Adipocyte (in vitro differentiated cells): ENCODE results near the gene SARDH.

ENCODE experiments used
- DNase-seq: peaks from one replicate; pipeline ENCODE4 v3.0.0-alpha.2; 2015; ENCODE audit warnings: low read depth
- H3K27me3 ChIP-seq: replicated peaks from 2 replicates; pipeline ENCODE4 v1.7.0; 2013; ENCODE audit warnings: mild to moderate bottlenecking, low read length, moderate library complexity; ENCODE audit not compliant: control insufficient read depth, insufficient read depth
- H3K36me3 ChIP-seq: 2 replicates; pipeline ENCODE4 v1.7.0; 2013; ENCODE audit warnings: low read length, mild to moderate bottlenecking, moderate library complexity; ENCODE audit not compliant: control insufficient read depth, insufficient read depth, severe bottlenecking
- H3K4me1 ChIP-seq: 2 replicates; pipeline ENCODE4 v1.7.0; 2013; ENCODE audit warnings: mild to moderate bottlenecking, low read length, moderate library complexity; ENCODE audit not compliant: control insufficient read depth, insufficient read depth
- H3K4me3 ChIP-seq: 2 replicates; pipeline ENCODE4 v1.7.0; 2013; ENCODE audit warnings: mild to moderate bottlenecking, low read length, moderate library complexity
- H3K9ac ChIP-seq: 2 replicates; pipeline ENCODE4 v1.7.0; 2013; ENCODE audit warnings: mild to moderate bottlenecking, low read length, moderate library complexity
- H3K9me3 ChIP-seq: 2 replicates; pipeline ENCODE4 v1.7.0; 2013; ENCODE audit warnings: mild to moderate bottlenecking, low read length, moderate library complexity; ENCODE audit not compliant: control insufficient read depth

SARDH gene

DNA sequence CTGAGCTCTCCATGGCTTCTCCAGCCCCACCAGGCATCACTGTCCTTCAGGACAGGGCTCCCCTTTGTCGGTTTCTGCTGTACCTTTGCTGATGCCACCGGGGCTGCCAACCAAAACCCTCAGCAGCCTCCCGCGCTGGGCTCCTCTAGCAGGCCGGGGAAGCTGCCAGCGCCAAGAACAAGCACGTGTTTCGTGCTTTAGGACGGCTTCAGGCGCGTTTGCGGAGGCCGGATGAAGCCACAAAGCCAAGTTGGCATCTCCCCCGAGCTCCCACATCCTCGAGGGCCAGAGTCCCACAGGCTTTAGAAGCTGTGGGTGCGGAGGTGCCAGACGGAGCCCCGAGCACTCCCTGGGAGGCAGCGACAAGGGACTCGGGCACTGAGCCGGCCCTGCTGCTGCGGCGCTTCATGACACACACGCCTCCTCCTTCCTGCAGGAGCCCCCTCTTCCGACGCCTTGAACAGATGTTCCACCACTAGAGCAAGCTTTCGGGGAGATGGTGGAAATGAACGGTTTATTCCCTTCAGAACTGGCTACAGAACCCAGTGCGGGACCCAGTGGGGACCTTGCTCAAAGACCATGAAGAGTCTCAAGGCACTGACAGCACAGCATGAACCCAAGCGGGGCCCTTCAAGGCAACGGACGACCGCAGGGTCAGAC is 36.7 kb downstream of the SARDH start:
- no peaks in the 10 kb centered on the region for H3K36me3 ChIP-seq
- peaks cover 5% of the 10 kb centered on the region for H3K9me3 ChIP-seq
- peaks cover 10% of the 10 kb centered on the region for H3K4me1 ChIP-seq
- H3K9ac ChIP-seq, result no peak overlapping the region
- H3K27me3 ChIP-seq, result peaks cover 7% of the 10 kb centered on the region
- DNase-seq, result no peak
- H3K4me3 ChIP-seq, result no peak overlapping the region

DNA sequence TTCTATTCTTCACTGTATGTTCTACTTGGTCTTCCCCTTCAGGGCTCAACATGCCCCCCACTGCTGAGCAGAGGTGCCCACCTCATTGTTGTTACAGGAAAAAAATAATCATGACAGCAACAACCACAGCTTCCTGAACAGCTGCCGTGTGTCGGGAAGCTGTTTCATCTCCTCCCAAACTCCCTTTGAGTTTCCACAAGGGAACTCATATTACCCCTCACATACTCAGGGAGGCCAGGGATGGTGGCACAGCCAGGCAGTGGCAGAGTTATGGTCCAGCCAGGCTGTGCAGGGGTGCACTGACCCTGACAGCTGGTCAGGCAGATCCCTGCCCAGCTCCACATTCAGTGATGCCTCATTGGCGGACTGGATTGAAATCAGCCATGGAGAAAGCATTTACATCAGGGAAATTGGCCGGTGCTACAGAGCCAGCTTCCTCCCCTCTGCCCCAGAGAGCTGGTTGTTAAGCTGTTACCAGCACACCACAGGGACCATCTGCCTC is 37.3 kb downstream of the SARDH start:
- Histone ChIP-seq H3K9me3 (peaks cover 5% of the 10 kb centered on the region), H3K36me3 (no peaks in the 10 kb centered on the region), H3K4me3 (no peak overlapping the region), H3K4me1 (peaks cover 6% of the 10 kb centered on the region), H3K9ac (no peak overlapping the region), H3K27me3 (peaks cover 7% of the 10 kb centered on the region)
- no peak for DNase-seq

DNA sequence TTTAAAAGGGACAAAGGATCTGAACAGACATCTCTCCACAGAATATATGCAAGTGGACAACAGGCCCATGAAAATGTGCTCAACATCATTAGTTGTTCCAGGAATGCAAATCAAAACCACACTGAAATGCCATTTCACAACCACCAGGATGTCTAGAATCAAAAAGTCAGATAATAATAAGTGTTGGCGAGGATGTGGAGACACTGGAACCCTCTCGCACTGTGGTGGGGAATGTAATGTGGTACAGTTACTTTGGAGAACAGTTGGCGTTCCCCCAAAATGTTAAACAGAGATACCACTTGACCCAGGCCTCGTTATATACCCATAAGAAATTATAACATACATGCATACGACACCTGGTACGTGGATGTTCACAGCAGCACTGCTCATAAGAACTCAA is 38.6 kb downstream of the SARDH start:
- Histone ChIP-seq H3K4me1 (peaks cover 6% of the 10 kb centered on the region), H3K9me3 (peaks cover 5% of the 10 kb centered on the region), H3K27me3 (peaks cover 7% of the 10 kb centered on the region), H3K4me3 (no peak overlapping the region), H3K36me3 (no peaks in the 10 kb centered on the region), H3K9ac (no peak overlapping the region)
- no peak for DNase-seq

DNA sequence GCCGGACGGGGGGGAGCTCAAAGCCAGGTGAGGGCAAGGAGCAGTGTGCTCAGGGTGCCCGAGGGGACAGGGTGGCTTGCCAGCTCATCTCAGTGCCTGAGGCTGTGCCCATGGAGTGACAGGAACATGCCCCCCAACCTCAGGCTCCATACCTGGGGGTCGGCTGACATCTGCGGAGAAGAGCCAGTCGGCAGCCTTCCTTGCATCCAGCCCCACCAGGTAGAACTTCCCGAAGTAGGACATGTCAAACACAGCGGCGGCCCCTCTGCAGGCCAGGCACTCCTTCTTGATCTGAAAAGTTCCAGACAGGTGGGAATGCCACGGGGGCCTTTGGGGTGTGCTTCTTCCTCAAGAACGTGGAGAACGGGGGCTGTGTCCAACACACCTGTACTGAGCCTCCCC is 42.1 kb downstream of the SARDH start:
- no peak for DNase-seq
- Histone ChIP-seq H3K4me3 (no peak overlapping the region), H3K4me1 (peaks cover 5% of the 10 kb centered on the region), H3K9me3 (peaks cover 5% of the 10 kb centered on the region), H3K9ac (no peak overlapping the region), H3K36me3 (no peaks in the 10 kb centered on the region), H3K27me3 (peaks cover 9% of the 10 kb centered on the region)

DNA sequence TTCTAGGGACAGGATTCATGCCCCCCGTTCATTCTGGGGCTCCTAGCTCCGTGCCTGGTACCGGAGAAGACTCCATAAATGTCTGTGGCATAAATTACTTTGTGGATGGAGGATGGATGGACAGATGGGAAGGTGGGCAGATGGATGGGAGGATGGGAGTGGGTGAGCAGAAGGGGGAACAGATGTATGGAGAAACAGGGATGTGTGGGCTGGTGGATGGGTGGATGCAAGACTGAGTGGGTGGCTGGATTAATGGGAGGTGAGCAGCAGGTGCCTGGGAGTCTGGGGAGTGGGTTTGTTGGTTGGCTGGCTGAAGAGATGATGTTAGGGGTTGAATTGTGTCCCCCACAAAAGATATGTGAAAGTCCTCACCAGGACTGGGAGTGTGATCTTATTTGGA is 43.5 kb downstream of the SARDH start:
- Histone ChIP-seq H3K9ac (no peak overlapping the region), H3K9me3 (peaks cover 3% of the 10 kb centered on the region), H3K4me3 (no peak overlapping the region), H3K27me3 (peaks cover 9% of the 10 kb centered on the region), H3K36me3 (no peaks in the 10 kb centered on the region), H3K4me1 (peaks cover 5% of the 10 kb centered on the region)
- DNase-seq, result no peak

DNA sequence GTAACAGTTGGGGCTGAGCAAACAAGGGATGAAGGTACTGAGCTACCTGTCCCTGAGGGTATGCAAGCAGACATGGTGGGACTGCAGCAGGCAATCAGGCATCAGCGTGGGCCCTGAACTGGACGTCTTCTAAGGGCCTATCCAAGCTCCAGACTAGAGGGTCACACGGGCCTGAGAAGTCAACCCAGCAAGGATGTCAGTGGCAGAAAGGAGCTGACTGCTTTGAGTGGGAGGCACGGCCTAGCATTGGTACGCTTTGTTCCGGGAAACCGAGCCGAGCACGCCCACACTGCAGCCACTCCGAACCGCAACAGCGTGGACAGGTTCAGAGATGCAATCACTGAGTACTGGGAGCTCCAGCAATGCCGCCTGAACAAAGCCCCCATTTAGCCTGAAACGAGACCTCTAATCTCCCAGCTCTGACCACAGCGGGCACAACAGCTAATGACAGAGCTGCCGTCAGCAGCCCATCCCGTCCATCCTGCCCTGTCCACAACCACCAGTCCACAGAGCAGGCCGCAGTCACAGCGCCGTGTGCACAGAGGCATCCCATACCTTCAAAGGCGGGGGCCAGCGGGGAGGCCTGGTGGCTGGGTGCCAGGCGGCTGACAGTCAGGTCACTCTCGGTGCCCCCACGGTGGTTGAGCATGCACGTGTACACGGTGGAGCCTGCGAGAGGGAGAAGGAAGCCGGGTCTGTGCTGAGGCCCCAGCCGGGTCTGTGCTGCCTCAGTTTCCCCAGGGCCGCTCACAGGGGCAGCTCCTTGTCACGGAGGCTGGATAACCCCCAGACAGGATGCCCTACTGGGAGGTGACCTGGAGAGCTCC is 44.2 kb downstream of the SARDH start:
- Histone ChIP-seq H3K36me3 (no peaks in the 10 kb centered on the region), H3K9me3 (no peaks in the 10 kb centered on the region), H3K9ac (no peak overlapping the region), H3K27me3 (peaks cover 9% of the 10 kb centered on the region), H3K4me1 (peaks cover 5% of the 10 kb centered on the region), H3K4me3 (no peak overlapping the region)
- DNase-seq, result no peak

DNA sequence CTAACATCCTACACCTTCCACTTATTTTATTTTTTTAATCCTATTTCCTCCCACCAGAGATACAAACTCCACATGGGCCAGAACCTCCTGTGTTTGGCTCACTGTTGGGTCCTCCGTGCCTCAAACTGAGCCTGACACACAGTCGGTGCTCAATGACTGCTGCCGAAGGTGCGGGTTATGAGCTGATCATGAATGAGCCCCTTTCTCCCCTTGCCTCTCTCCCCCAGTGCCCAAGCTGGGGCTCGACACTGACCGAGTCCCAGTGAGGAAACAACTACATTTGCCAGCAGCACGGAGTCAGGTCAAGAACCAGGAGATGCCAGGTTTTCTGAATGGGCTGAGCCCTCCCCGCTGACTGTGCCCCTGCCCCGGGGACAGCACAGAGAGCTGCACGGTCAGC is 45.0 kb downstream of the SARDH start:
- Histone ChIP-seq H3K36me3 (no peaks in the 10 kb centered on the region), H3K9ac (no peak overlapping the region), H3K27me3 (peaks cover 9% of the 10 kb centered on the region), H3K9me3 (no peaks in the 10 kb centered on the region), H3K4me1 (peaks cover 5% of the 10 kb centered on the region), H3K4me3 (no peak overlapping the region)
- DNase-seq, result no peak

DNA sequence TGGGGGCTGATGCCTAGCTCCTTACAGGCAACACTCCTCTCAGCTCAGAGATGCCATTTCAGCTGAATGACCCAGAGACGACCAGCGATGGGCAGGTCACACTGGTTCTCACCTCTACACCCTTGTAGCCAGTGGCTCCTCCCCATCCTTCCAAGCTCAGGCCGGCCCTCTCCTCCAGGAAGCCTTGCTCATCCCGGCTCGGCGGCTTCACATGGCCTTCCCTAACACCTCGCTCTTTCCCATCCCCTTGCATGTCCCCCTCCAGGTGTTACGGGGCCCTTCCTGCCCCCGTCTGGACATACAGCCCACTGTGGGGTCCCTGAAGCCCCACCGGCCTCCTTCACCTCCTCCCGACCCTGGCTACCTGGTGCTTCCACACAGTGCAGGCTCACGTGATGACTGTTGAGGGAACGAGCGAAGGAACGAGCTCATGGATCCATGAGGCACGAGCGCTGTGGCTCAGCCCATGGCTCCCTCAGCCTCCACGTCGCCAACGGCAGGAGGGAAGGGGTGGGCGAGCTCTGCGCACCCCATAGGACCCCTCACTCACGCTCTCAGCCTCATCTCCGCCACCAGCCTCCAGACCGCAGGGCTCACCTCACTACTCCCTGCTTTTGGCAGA is 45.7 kb downstream of the SARDH start:
- Histone ChIP-seq H3K9me3 (no peaks in the 10 kb centered on the region), H3K4me3 (no peak overlapping the region), H3K36me3 (no peaks in the 10 kb centered on the region), H3K4me1 (peaks cover 5% of the 10 kb centered on the region), H3K9ac (no peak overlapping the region), H3K27me3 (peaks cover 9% of the 10 kb centered on the region)
- no peak for DNase-seq

DNA sequence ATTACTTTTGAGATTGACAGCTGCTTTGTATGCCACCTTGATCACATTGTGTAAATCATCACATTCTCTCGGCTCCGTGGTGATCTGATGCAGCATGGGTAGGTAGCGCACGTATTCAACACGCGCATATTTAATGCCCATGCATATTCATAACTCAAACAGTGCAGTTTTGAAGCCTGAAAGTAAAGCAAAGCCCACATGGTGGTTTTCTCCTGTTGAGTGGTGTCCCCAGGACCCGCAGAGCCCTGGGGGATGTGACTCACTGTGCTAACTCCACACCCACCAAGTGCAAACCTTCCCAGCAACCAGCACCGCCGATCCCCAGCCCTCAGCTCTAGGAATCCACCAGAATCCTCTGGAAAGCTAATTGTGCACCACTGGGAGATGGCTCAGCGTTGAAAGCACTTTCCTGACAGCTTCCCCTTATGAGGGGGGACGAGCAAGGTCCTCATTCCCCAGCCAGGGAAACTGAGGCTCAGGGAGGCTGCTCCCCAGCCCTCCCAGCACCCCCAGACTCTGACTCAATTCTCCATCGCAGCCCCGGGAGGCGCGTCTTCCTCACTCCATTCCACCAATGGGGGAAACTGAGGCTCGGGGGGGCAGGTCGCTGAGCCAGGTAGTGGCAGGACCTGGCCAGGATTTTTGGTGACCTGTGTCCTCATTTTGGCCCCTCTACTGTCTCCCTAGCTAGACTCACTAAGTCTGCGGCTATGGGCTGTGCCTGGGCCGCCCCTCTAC is 46.4 kb downstream of the SARDH start:
- no peaks in the 10 kb centered on the region for H3K36me3 ChIP-seq
- DNase-seq, result peak; percentile 9
- no peak overlapping the region for H3K9ac ChIP-seq
- peaks cover 9% of the 10 kb centered on the region for H3K27me3 ChIP-seq
- H3K4me3 ChIP-seq, result no peak overlapping the region
- peaks cover 5% of the 10 kb centered on the region for H3K4me1 ChIP-seq
- H3K9me3 ChIP-seq, result no peaks in the 10 kb centered on the region

DNA sequence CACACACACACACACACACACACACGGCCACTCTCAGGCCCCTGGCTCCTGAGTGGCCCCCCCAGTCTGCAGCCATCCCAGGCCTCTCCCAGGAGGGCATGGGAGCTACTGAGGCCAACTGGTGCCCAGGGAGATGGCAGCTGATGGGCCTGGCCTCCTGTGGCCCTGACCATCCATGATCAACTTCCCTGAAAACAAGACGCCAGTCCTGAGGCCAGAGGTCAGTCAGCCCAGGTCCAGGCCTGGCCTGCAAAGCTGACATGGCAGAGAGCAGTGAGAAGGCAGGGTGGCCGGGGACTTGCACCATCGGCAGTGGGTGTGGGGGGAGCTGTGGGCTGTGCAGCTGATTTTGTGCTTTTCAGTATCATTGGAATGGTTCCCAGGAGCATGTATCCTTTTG is 47.0 kb downstream of the SARDH start:
- Histone ChIP-seq H3K4me3 (no peak overlapping the region), H3K9me3 (no peaks in the 10 kb centered on the region), H3K9ac (no peak overlapping the region), H3K4me1 (peaks cover 5% of the 10 kb centered on the region), H3K27me3 (peaks cover 9% of the 10 kb centered on the region), H3K36me3 (no peaks in the 10 kb centered on the region)
- no peak for DNase-seq

DNA sequence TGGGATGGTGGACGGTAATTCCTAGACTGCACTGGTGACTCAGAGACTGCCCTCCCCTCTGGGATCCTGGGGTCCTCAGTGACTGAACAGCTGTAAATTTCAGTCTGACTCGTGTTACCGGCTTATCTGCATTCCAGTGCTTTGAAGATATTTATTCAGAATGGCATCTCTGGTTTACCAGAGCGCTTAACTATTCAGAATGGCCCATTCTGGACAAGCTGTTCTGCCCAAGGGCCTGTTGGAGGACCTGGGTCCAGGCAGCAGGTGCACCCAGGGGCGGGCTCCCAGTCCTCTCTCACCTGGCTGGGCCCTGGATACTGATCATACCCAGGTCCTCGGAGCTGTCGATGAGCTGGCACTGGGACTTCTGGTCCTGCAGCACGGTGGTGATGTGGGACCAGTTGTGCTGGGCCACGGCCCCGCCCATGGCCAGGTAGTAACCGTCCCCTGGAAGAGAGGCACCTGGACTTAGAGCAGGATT is 48.0 kb downstream of the SARDH start:
- H3K4me3 ChIP-seq, result no peak overlapping the region
- H3K4me1 ChIP-seq, result peaks cover 5% of the 10 kb centered on the region
- H3K36me3 ChIP-seq, result no peaks in the 10 kb centered on the region
- no peak overlapping the region for H3K9ac ChIP-seq
- no peaks in the 10 kb centered on the region for H3K9me3 ChIP-seq
- DNase-seq, result no peak
- H3K27me3 ChIP-seq, result peaks cover 9% of the 10 kb centered on the region
